GM12878 (cell line): ENCODE results near the gene TMEM120B.

Experiments used
- EED ChIP-seq: sonication (generic); IDR thresholded peaks from 2 replicates; pipeline ENCODE4 v1.6.1; 2016; ENCODE audit warnings: antibody characterized with exemption, low read depth
- EZH2 ChIP-seq: IDR thresholded peaks from 2 replicates; pipeline ENCODE4 v1.6.1; 2012; ENCODE audit warnings: low read depth, mild to moderate bottlenecking, control low read depth, inconsistent platforms, low read length, borderline replicate concordance; ENCODE audit not compliant: control insufficient read depth
- FOXM1 ChIP-seq: IDR thresholded peaks from 2 replicates; pipeline ENCODE4 v1.6.1; 2012; ENCODE audit warnings: low read depth, mild to moderate bottlenecking, inconsistent platforms, low read length, moderate library complexity
- POLR2A ChIP-seq: IDR thresholded peaks from 2 replicates; pipeline ENCODE4 v1.6.1; 2011; ENCODE audit warnings: low read depth, mild to moderate bottlenecking, low read length
- POLR2AphosphoS5 ChIP-seq: IDR thresholded peaks from 2 replicates; pipeline ENCODE4 v1.6.1; 2011; ENCODE audit warnings: mild to moderate bottlenecking, low read length, inconsistent platforms
- TF ChIP-seq, protein P1 (sequence below): IDR thresholded peaks from 2 replicates; pipeline ENCODE4 v1.6.1; 2011; ENCODE audit warnings: low read depth, mild to moderate bottlenecking, low read length, moderate library complexity, borderline replicate concordance; ENCODE audit errors: extremely low read depth
- TF ChIP-seq, protein P2 (sequence below), 3 experiments: IDR thresholded peaks in 2 of 3; conservative IDR thresholded peaks in 1 of 3; 2 replicates each; pipeline ENCODE4 v1.5.1; 2011; ENCODE audit warnings: low read depth in 3 of 3, low read length in 3 of 3, mild to moderate bottlenecking in 3 of 3, control low read depth in 2 of 3, moderate library complexity in 2 of 3, inconsistent platforms in 1 of 3, mixed read lengths in 1 of 3; ENCODE audit not compliant: control insufficient read depth in 2 of 3, insufficient read depth in 1 of 3; ENCODE audit errors: extremely low read depth in 1 of 3
- TF ChIP-seq, protein P3 (sequence below): fragments of 450-650 bp; IDR thresholded peaks from 2 replicates; pipeline ENCODE4 v1.6.1; 2016; ENCODE audit warnings: mild to moderate bottlenecking, moderate library complexity, borderline replicate concordance
- TF ChIP-seq, protein P4 (sequence below): fragments of 450-650 bp; IDR thresholded peaks from 2 replicates; pipeline ENCODE4 v1.6.1; 2016; ENCODE audit warnings: mild to moderate bottlenecking
- TF ChIP-seq, protein P5 (sequence below): IDR thresholded peaks from 2 replicates; pipeline ENCODE4 v1.6.1; 2011; ENCODE audit warnings: borderline replicate concordance, low read depth, mild to moderate bottlenecking, moderate library complexity, mixed read lengths, low read length; ENCODE audit not compliant: insufficient read depth; ENCODE audit errors: extremely low read length

DNA sequence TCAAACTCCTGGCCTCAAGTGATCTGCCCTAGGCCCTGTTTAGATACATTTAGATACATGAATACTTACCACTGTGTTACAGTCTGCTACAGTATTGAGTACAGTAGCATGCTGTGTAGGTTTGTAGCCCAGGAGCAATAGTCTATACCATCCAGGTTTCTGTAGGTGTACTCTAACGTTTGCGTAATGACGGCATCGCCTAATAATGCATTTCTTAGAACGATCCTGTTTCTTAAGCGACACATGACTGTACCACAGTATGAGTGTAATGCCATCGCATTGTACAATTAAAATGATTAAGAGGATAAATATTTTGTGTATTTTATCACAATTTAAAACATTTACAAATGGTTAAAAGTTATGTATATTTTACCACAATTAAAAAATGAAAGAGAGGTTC, 18.9 kb downstream of the TMEM120B start:
- no peak for TF ChIP-seq POLR2AphosphoS5
- no peak for TF ChIP-seq EZH2
- TF ChIP-seq, protein P1, sequence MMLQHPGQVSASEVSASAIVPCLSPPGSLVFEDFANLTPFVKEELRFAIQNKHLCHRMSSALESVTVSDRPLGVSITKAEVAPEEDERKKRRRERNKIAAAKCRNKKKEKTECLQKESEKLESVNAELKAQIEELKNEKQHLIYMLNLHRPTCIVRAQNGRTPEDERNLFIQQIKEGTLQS = no peak
- no peak for TF ChIP-seq FOXM1
- TF ChIP-seq, protein P2, sequence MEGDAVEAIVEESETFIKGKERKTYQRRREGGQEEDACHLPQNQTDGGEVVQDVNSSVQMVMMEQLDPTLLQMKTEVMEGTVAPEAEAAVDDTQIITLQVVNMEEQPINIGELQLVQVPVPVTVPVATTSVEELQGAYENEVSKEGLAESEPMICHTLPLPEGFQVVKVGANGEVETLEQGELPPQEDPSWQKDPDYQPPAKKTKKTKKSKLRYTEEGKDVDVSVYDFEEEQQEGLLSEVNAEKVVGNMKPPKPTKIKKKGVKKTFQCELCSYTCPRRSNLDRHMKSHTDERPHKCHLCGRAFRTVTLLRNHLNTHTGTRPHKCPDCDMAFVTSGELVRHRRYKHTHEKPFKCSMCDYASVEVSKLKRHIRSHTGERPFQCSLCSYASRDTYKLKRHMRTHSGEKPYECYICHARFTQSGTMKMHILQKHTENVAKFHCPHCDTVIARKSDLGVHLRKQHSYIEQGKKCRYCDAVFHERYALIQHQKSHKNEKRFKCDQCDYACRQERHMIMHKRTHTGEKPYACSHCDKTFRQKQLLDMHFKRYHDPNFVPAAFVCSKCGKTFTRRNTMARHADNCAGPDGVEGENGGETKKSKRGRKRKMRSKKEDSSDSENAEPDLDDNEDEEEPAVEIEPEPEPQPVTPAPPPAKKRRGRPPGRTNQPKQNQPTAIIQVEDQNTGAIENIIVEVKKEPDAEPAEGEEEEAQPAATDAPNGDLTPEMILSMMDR (IDR thresholded peaks at IDR 0.05 in 2 of 3, conservative IDR thresholded peaks at IDR 0.05 in 1 of 3; ENCODE audit: control insufficient read depth in 2 of 3, extremely low read depth in 1 of 3, insufficient read depth in 1 of 3, low read depth in 3 of 3, low read length in 3 of 3) = no peak
- TF ChIP-seq POLR2A = no peak
- TF ChIP-seq EED = no peak
- TF ChIP-seq, protein P3, sequence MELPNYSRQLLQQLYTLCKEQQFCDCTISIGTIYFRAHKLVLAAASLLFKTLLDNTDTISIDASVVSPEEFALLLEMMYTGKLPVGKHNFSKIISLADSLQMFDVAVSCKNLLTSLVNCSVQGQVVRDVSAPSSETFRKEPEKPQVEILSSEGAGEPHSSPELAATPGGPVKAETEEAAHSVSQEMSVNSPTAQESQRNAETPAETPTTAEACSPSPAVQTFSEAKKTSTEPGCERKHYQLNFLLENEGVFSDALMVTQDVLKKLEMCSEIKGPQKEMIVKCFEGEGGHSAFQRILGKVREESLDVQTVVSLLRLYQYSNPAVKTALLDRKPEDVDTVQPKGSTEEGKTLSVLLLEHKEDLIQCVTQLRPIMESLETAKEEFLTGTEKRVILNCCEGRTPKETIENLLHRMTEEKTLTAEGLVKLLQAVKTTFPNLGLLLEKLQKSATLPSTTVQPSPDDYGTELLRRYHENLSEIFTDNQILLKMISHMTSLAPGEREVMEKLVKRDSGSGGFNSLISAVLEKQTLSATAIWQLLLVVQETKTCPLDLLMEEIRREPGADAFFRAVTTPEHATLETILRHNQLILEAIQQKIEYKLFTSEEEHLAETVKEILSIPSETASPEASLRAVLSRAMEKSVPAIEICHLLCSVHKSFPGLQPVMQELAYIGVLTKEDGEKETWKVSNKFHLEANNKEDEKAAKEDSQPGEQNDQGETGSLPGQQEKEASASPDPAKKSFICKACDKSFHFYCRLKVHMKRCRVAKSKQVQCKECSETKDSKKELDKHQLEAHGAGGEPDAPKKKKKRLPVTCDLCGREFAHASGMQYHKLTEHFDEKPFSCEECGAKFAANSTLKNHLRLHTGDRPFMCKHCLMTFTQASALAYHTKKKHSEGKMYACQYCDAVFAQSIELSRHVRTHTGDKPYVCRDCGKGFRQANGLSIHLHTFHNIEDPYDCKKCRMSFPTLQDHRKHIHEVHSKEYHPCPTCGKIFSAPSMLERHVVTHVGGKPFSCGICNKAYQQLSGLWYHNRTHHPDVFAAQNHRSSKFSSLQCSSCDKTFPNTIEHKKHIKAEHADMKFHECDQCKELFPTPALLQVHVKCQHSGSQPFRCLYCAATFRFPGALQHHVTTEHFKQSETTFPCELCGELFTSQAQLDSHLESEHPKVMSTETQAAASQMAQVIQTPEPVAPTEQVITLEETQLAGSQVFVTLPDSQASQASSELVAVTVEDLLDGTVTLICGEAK = no peak
- TF ChIP-seq, protein P4, sequence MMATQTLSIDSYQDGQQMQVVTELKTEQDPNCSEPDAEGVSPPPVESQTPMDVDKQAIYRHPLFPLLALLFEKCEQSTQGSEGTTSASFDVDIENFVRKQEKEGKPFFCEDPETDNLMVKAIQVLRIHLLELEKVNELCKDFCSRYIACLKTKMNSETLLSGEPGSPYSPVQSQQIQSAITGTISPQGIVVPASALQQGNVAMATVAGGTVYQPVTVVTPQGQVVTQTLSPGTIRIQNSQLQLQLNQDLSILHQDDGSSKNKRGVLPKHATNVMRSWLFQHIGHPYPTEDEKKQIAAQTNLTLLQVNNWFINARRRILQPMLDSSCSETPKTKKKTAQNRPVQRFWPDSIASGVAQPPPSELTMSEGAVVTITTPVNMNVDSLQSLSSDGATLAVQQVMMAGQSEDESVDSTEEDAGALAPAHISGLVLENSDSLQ = no peak
- TF ChIP-seq, protein P5, sequence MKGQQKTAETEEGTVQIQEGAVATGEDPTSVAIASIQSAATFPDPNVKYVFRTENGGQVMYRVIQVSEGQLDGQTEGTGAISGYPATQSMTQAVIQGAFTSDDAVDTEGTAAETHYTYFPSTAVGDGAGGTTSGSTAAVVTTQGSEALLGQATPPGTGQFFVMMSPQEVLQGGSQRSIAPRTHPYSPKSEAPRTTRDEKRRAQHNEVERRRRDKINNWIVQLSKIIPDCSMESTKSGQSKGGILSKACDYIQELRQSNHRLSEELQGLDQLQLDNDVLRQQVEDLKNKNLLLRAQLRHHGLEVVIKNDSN = no peak
